Epidermal melanocyte (primary cell): ENCODE results near the gene CAVIN2.

Experiments
- DNase-seq: peaks from one replicate; pipeline ENCODE4 v3.0.0; 2011; ENCODE audit warnings: low spot score; ENCODE audit not compliant: insufficient read length

CAVIN2 gene

DNA sequence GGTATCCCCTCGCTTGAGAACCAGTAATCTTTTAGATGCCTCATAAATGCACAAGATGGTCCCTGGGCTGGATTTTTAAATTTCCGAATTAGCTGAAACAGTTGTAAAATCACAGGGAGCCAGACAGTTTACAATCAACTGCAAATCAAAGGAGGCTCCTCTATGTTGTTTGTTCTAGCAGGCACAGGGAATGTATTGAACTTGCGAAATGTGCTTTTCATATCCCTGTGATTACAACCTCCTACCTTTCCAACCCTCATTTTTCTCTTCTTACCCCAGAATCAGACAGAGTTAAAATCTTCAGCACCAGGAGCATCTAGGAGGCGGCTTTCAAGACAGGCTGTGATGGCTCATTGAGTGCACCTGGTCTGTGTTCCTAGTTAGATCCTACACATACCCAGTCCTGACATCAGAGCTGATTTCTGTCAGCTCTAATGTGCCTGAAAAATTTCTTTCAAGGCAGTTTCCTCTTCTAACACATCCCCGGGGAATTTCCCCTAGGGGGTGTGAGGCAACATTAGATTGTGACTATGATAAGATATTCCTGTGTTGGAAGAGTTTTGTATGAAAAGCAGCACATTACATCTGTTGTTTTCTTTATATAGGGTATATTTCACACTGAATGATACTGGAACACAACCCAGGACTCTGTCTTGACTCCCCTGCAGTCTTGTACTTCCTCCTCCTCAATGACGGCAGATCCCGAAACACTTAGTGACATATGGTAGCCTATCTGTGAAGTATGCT lies 17.9 kb upstream of the CAVIN2 start:
- DNase-seq, result no peak

GRCh38 chr2:191863988-191864387 lies 17.1 kb upstream of the CAVIN2 start:
- DNase-seq, result no peak

DNA sequence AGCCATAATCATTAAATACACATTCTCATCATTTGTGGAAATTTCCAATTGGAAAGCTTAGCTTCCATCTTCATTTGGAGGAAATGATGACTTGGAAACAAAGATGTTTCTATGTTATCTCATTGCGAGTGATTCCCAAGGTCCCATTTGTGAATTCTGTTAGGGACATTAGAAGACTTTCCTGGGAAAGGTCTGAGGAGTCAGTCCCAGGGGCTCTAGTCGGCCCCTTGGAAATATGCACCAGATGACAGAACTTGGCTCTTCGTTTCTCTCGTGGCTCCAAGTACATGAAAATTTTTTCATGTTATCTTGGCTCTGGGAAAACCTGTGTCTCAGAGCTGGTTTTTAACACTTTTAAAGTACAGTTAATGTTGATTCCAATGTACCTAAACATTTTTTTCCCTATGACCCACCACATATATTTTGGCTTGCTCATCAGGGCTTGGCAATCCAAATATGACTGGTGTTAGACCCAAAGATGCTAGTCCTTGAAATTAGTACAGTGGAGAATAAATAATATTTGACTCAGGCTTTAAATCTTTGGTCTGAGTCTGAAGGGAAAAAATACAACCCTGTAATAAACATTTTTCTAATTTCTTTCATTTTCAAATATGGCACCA lies 15.4 kb upstream of the CAVIN2 start:
- no peak for DNase-seq

GRCh38 chr2:191860760-191861466 lies 14.0 kb upstream of the CAVIN2 start:
- no peak for DNase-seq

GRCh38 chr2:191859681-191860080 lies 12.8 kb upstream of the CAVIN2 start:
- no peak for DNase-seq

- DNase-seq, result no peak
These were observed 11.0 kb upstream of the CAVIN2 start for GRCh38 chr2:191857886-191858285.

DNA sequence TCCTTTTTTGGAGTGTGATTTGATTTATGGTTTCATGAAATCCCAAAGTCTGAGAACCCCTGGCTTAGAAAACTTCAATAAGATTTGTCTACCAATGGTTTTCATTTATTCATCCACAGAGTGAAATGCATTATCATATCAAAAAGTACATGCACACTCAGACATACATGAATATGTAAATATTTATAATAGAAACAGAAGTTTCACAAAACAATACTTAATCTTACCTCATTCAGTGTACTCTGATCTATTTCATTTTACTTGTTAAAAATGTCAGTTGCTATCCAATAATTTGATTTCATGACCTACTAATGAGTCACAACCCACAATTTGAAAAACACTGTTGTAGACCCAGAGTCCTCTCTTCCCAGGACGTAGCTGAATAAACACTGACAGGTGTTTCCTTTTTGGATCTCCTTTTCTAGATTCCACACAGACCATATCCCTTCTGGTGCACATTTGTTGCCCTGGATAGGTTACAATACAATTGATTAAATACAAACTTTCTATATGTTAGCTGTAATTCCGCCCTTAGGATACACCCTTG lies 10.4 kb upstream of the CAVIN2 start:
- no peak for DNase-seq

DNA sequence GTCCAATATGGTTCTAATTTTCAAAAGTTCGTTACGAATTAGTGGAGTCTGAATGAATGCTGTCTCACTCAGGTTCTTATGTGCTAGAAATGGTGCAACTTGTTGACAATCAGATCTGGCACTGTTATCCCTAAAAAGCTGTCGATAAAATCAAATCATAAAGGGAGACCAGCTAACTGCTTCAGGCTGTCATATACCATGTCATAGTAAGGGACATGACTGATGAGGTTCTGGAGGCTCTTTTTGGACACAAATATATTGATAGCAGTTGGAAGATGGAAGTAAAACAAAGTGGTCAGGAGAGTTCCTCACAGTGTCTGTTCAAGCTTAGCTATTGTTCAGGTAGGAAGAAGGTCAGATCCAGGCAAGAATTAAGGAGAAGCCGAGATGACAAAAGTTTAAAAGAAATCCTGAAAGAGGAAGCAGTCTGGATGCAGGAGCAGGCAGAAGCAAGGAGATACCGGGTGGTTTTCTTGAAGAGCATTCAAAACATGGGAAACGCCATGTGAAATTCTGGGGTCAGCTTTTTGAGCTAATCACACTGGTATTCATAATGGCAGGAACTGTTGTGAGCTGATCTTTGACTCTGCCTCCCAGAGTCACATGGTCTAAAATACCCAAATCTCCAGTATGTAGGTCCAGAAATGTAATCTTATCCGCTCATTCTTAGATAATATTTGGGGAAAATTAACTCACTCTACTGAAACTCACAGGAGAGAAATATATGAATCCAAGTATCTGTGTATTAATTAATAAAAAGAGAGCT lies 9.4 kb upstream of the CAVIN2 start:
- no peak for DNase-seq

- DNase-seq, result no peak
These were observed 8.5 kb upstream of the CAVIN2 start for GRCh38 chr2:191855382-191855781.

- DNase-seq, result no peak
These were observed 7.8 kb upstream of the CAVIN2 start for GRCh38 chr2:191854382-191855372.

GRCh38 chr2:191853843-191854242 lies 7.0 kb upstream of the CAVIN2 start:
- no peak for DNase-seq

GRCh38 chr2:191851158-191851557 lies 4.3 kb upstream of the CAVIN2 start:
- DNase-seq, result no peak

DNA sequence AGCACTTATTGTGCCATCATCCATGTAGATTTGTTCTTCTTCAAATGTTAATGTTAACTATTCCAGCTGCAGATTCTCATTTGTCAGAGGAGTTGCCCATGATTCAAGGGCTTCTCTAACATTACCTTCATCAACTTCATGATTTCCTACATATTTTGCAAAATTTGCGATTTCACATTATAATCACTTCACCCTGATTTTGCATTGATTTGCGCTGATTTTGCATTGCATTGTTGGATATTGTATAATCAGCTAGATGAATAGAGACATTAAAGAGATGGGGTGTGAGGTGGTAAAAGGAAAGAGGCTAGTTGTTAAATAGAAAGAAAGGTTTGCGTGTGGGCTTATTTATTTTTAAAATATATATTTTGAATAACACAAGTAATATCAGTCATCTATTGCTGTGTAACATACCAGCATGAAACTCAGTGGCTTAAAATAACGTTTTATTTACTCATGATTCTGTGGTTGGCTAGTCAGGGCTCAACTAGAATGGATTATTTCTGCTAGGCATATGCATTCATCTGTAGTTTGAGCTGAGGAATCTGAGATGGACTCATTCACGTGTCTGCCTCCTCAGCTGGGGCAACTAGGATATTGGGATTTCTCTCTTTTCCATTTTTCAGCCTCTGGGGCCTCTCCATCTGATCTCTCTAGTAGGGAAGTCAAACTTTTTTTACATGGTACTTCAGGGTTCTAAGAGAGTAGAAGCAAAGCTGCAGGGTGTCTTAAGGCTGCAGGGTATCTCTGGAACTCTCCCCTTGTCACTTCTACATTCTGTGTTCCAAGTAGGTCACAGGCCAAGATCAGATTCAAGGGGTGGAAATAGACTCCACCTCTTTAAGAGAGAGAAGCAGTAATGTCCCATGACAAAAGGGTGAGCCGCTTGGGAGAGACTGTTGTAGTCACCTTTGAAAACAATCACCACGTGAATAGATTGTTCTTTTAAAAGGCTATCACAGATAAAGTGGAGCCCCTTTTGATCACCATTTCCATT lies 2.2 kb upstream of the CAVIN2 start:
- DNase-seq, result no peak

- DNase-seq, result no peak
These were observed 876 bp upstream of the CAVIN2 start for GRCh38 chr2:191847764-191848163.

- DNase-seq, result no peak
These were observed 893 bp downstream of the CAVIN2 start for GRCh38 chr2:191845876-191846514.

GRCh38 chr2:191845248-191845715 lies 1.6 kb downstream of the CAVIN2 start:
- no peak for DNase-seq

- no peak for DNase-seq
These were observed 2.2 kb downstream of the CAVIN2 start for GRCh38 chr2:191844706-191845105.

DNA sequence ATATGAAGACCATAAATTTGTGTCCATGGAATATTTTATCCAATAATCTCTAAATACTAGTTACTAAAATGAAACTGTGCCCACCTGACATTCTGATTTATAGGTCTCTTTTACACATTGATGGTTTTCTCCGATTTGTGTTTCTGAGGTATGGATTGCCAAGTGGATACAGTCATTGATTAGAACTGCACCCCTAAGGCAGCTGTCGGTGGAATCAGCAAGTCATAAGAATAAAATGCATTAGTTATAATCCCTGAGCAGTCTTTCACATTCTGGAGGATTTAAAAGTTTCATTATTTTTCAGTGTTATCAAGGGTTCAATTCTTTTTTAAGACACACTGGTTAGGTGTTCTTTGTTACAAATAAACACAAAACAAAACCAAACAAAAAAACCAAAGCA lies 6.0 kb downstream of the CAVIN2 start:
- DNase-seq, result no peak
